ENCODE results near the gene EGLN1. TPM values are rescaled to one million over a fixed set of nuclear protein-coding genes. Genes with fewer than 3 reads are reported as not detected.
"Not testable (repeated sequence)": the region's sequence is repeated elsewhere in the genome, so short reads cannot be mapped to it uniquely, and the experiment has no call there.

The EGLN1 gene
- total RNA-seq, 1 donor from 2014 or later: 27.5 TPM

DNA sequence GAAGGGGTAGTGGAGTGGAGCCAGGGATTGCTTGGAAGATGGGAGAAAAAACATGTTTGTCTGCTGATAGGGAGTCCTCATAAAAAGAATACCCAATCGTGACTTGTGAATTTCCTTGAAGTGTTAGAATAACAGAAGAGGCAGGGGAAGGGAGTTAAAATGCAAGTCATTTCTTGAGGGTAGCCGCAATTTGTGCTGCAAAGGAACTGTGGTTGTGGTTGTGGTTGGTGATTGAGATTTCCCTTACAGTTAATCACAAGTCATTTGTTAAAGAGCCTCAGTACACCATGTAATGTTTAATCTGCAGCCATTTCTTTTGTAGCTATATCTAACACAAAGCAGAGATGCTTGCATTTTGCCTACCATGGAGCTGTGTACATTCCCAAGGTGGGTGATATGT, 38.5 kb upstream of the EGLN1 start:
- Mint-ChIP-seq H3K4me1 (ENCODE audit: unreplicated experiment) (peaks cover 2% of the 10 kb centered on the region), H3K27ac (ENCODE audit: unreplicated experiment) (no peak overlapping the region), H3K9me3 (ENCODE audit: unreplicated experiment) (peaks cover 4% of the 10 kb centered on the region), H3K4me3 (ENCODE audit: unreplicated experiment) (no peak overlapping the region), H3K36me3 (ENCODE audit: unreplicated experiment) (no peaks in the 10 kb centered on the region), H3K27me3 (ENCODE audit: unreplicated experiment) (peaks cover 32% of the 10 kb centered on the region)
- DNase-seq (ENCODE audit: extremely low spot score, unreplicated experiment): no peak
- TF ChIP-seq, protein P1, sequence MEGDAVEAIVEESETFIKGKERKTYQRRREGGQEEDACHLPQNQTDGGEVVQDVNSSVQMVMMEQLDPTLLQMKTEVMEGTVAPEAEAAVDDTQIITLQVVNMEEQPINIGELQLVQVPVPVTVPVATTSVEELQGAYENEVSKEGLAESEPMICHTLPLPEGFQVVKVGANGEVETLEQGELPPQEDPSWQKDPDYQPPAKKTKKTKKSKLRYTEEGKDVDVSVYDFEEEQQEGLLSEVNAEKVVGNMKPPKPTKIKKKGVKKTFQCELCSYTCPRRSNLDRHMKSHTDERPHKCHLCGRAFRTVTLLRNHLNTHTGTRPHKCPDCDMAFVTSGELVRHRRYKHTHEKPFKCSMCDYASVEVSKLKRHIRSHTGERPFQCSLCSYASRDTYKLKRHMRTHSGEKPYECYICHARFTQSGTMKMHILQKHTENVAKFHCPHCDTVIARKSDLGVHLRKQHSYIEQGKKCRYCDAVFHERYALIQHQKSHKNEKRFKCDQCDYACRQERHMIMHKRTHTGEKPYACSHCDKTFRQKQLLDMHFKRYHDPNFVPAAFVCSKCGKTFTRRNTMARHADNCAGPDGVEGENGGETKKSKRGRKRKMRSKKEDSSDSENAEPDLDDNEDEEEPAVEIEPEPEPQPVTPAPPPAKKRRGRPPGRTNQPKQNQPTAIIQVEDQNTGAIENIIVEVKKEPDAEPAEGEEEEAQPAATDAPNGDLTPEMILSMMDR (IDR thresholded peaks at IDR 0.05): no peak

DNA sequence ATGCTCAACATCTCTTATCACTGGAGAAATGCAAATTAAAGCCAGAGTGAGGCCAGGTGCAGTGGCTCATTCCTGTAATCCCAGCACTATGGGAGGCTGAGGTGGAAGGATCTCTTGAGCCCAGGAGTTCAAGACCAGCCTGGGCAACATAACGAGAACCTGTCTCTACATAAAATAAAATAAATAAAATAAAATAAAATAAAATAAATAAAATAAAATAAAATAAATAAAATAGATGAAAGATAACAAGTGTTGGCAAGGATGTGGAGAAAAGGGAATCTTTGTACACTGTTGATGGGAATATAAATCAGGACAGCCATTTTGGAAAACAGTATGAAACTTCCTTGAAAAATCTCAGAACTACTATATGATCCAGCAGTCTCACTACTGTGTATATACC, 37.4 kb upstream of the EGLN1 start:
- not testable (repeated sequence) for H3K9me3 Mint-ChIP-seq (ENCODE audit: unreplicated experiment); H3K4me1 Mint-ChIP-seq (ENCODE audit: unreplicated experiment); H3K4me3 Mint-ChIP-seq (ENCODE audit: unreplicated experiment); H3K27ac Mint-ChIP-seq (ENCODE audit: unreplicated experiment); DNase-seq (ENCODE audit: extremely low spot score, unreplicated experiment); H3K36me3 Mint-ChIP-seq (ENCODE audit: unreplicated experiment)
- peaks cover 26% of the 10 kb centered on the region for H3K27me3 Mint-ChIP-seq (ENCODE audit: unreplicated experiment)

DNA sequence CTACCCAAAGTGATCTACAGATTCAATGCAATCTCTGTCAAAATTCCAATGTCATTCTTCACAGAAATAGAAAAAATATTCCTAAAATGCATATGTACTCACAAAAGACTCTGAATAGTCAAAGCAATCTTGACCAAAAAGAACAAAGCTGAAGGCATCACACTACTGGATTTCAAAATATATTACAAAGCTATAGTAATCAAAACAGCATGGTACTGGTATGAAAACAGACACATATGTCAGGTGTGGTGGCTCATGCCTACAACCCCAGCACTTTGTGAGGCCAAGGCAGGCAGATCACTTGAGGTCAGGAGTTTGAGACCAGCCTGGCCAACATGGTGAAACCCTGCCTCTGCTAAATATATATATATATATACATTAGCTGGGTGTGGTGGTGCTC, 35.9 kb upstream of the EGLN1 start:
- H3K9me3 Mint-ChIP-seq (ENCODE audit: unreplicated experiment); H3K36me3 Mint-ChIP-seq (ENCODE audit: unreplicated experiment); H3K27ac Mint-ChIP-seq (ENCODE audit: unreplicated experiment); DNase-seq (ENCODE audit: extremely low spot score, unreplicated experiment); H3K4me3 Mint-ChIP-seq (ENCODE audit: unreplicated experiment); H3K4me1 Mint-ChIP-seq (ENCODE audit: unreplicated experiment): not testable (repeated sequence)
- peaks cover 19% of the 10 kb centered on the region for H3K27me3 Mint-ChIP-seq (ENCODE audit: unreplicated experiment)

DNA sequence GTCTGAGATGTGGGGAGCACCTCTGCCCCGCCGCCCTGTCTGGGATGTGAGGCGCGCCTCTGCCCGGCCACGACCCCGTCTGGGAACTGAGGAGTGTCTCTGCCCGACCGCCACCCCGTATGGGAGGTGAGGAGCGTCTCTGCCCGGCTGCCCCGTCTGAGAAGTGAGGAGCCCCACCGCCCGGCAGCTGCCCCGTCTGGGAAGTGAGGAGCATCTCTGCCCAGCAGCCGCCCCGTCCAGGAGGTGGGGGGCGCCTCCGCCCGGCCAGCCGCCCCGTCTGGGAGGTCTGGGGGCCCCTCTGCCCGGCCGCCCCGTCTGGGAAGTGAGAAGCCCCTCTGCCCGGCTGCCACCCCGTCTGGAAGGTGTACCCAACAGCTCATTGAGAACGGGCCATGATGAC, 32.0 kb upstream of the EGLN1 start:
- H3K36me3 Mint-ChIP-seq (ENCODE audit: unreplicated experiment); H3K4me3 Mint-ChIP-seq (ENCODE audit: unreplicated experiment); H3K9me3 Mint-ChIP-seq (ENCODE audit: unreplicated experiment); H3K27ac Mint-ChIP-seq (ENCODE audit: unreplicated experiment); H3K4me1 Mint-ChIP-seq (ENCODE audit: unreplicated experiment); DNase-seq (ENCODE audit: extremely low spot score, unreplicated experiment): not testable (repeated sequence)
- H3K27me3 Mint-ChIP-seq (ENCODE audit: unreplicated experiment): peaks cover 29% of the 10 kb centered on the region

DNA sequence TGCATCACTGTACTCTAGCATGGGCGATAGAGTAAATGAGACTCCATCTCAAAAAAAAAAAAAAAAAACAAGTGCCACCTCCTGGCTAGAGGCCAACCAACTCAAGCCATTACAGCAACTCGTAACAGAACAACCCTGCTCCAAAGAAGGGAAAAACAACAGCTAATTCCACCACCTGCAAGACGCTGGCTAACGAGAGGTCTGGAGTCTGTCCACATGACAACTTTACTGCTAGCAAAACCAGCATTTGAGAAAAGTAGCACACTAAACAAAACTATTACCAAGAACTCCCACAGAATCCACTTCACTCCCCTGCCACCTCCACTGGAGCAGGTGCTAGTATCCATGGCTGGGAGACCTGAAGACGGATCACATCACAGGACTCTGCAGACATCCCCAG, 24.1 kb upstream of the EGLN1 start:
- peaks cover 13% of the 10 kb centered on the region for H3K9me3 Mint-ChIP-seq (ENCODE audit: unreplicated experiment)
- peaks cover 64% of the 10 kb centered on the region for H3K27me3 Mint-ChIP-seq (ENCODE audit: unreplicated experiment)
- no peak overlapping the region for H3K4me3 Mint-ChIP-seq (ENCODE audit: unreplicated experiment)
- DNase-seq (ENCODE audit: extremely low spot score, unreplicated experiment): no peak
- no peak overlapping the region for H3K27ac Mint-ChIP-seq (ENCODE audit: unreplicated experiment)
- TF ChIP-seq, protein P1 (IDR thresholded peaks at IDR 0.05): no peak
- H3K4me1 Mint-ChIP-seq (ENCODE audit: unreplicated experiment): no peaks in the 10 kb centered on the region
- H3K36me3 Mint-ChIP-seq (ENCODE audit: unreplicated experiment): no peaks in the 10 kb centered on the region

DNA sequence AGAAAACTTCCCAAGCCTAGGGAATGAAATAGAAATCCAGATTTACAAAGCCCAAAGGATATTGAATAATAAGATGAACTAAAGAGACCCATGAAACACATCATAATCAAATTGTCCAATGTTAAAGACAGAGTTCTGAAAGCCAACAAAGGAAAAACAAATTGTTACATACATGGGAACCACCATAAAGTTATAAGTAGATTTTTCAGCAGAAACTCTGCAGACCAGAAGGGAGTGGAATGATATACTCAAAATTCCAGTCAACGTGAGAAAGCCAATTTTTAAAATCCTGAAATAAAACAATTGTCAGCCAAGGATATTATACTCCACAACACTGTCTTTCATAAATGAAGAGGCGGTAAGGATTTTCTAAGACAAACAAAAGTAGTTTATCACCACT, 22.0 kb upstream of the EGLN1 start:
- no peak overlapping the region for H3K27ac Mint-ChIP-seq (ENCODE audit: unreplicated experiment)
- no peak for DNase-seq (ENCODE audit: extremely low spot score, unreplicated experiment)
- peaks cover 47% of the 10 kb centered on the region for H3K27me3 Mint-ChIP-seq (ENCODE audit: unreplicated experiment)
- no peaks in the 10 kb centered on the region for H3K4me1 Mint-ChIP-seq (ENCODE audit: unreplicated experiment)
- H3K4me3 Mint-ChIP-seq (ENCODE audit: unreplicated experiment): no peak overlapping the region
- TF ChIP-seq, protein P1 (IDR thresholded peaks at IDR 0.05): no peak
- H3K9me3 Mint-ChIP-seq (ENCODE audit: unreplicated experiment): peaks cover 13% of the 10 kb centered on the region
- H3K36me3 Mint-ChIP-seq (ENCODE audit: unreplicated experiment): no peaks in the 10 kb centered on the region

DNA sequence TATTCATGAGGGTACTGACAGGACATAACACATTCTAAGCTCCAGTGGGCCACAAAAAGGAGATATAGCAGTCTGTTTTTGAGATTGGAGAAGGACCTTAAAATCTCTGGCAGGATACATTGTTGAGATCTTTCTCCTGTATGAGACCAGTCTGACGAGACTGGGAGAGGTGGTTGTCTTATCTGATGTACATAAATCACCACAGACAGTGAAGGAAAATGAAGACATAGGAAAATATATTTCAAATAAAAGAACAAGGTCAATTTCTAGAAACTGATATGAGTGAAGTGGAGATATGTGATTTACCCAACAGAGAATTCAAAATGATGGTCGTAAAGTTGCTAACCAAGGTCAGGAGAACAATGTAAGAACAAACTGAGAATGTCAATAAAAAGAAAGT, 21.3 kb upstream of the EGLN1 start:
- Mint-ChIP-seq H3K27ac (ENCODE audit: unreplicated experiment) (no peak overlapping the region), H3K9me3 (ENCODE audit: unreplicated experiment) (peaks cover 13% of the 10 kb centered on the region), H3K36me3 (ENCODE audit: unreplicated experiment) (no peaks in the 10 kb centered on the region), H3K4me1 (ENCODE audit: unreplicated experiment) (no peaks in the 10 kb centered on the region), H3K4me3 (ENCODE audit: unreplicated experiment) (no peak overlapping the region), H3K27me3 (ENCODE audit: unreplicated experiment) (peaks cover 43% of the 10 kb centered on the region)
- TF ChIP-seq, protein P1 (IDR thresholded peaks at IDR 0.05): no peak
- no peak for DNase-seq (ENCODE audit: extremely low spot score, unreplicated experiment)
